ENCODE data around the gene SUGCT. TPM values are rescaled to one million over a fixed set of nuclear protein-coding genes. Genes with fewer than 3 reads are reported as not detected.
A peak's percentile ranks its signal among the peaks of the same experiment; 100 is the strongest.

The SUGCT gene
- total RNA-seq, 1 experiment from 2014 or later: 29.0 TPM

- peak; percentile 80 for DNase-seq (ENCODE audit: low read depth)
These were observed 523.9 kb downstream of the SUGCT start for GRCh38 chr7:40658729-40659128.

- DNase-seq (ENCODE audit: low read depth): peak; percentile 72
These were observed 524.4 kb downstream of the SUGCT start for GRCh38 chr7:40659231-40659630.

- DNase-seq (ENCODE audit: low read depth): peak; percentile 79
These were observed 538.5 kb downstream of the SUGCT start for GRCh38 chr7:40673285-40673684.

- peak; percentile 47 for DNase-seq (ENCODE audit: low read depth)
These were observed 539.5 kb downstream of the SUGCT start for GRCh38 chr7:40674316-40674715.

GRCh38 chr7:40675741-40676140 is 540.9 kb downstream of the SUGCT start:
- DNase-seq (ENCODE audit: low read depth): no peak

- no peak for DNase-seq (ENCODE audit: low read depth)
These were observed 541.4 kb downstream of the SUGCT start for GRCh38 chr7:40676221-40676620.

GRCh38 chr7:40680657-40681056 is 545.9 kb downstream of the SUGCT start:
- peak; percentile 43 for DNase-seq (ENCODE audit: low read depth)

GRCh38 chr7:40682696-40683095 is 547.9 kb downstream of the SUGCT start:
- no peak for DNase-seq (ENCODE audit: low read depth)

GRCh38 chr7:40694026-40694809 is 559.4 kb downstream of the SUGCT start:
- DNase-seq (ENCODE audit: low read depth): no peak

- no peak for DNase-seq (ENCODE audit: low read depth)
These were observed 560.2 kb downstream of the SUGCT start for GRCh38 chr7:40694991-40695390.

- DNase-seq (ENCODE audit: low read depth): no peak
These were observed 562.8 kb downstream of the SUGCT start for GRCh38 chr7:40697653-40698052.

GRCh38 chr7:40698214-40698920 is 563.6 kb downstream of the SUGCT start:
- peak; percentile 30 for DNase-seq (ENCODE audit: low read depth)

- no peak for DNase-seq (ENCODE audit: low read depth)
These were observed 564.1 kb downstream of the SUGCT start for GRCh38 chr7:40698921-40699260.

GRCh38 chr7:40700653-40701421 is 566.0 kb downstream of the SUGCT start:
- no peak for DNase-seq (ENCODE audit: low read depth)

- DNase-seq (ENCODE audit: low read depth): no peak
These were observed 567.2 kb downstream of the SUGCT start for GRCh38 chr7:40701836-40702551.

- no peak for DNase-seq (ENCODE audit: low read depth)
These were observed 569.4 kb downstream of the SUGCT start for GRCh38 chr7:40704172-40704571.

- no peak for DNase-seq (ENCODE audit: low read depth)
These were observed 572.0 kb downstream of the SUGCT start for GRCh38 chr7:40706829-40707228.

- peak; percentile 30 for DNase-seq (ENCODE audit: low read depth)
These were observed 574.5 kb downstream of the SUGCT start for GRCh38 chr7:40709062-40709964.

- no peak for DNase-seq (ENCODE audit: low read depth)
These were observed 576.9 kb downstream of the SUGCT start for GRCh38 chr7:40711706-40712105.

- DNase-seq (ENCODE audit: low read depth): no peak
These were observed 579.7 kb downstream of the SUGCT start for GRCh38 chr7:40714363-40715052.
